ENCODE measurements around the gene PTPN3.

DNA sequence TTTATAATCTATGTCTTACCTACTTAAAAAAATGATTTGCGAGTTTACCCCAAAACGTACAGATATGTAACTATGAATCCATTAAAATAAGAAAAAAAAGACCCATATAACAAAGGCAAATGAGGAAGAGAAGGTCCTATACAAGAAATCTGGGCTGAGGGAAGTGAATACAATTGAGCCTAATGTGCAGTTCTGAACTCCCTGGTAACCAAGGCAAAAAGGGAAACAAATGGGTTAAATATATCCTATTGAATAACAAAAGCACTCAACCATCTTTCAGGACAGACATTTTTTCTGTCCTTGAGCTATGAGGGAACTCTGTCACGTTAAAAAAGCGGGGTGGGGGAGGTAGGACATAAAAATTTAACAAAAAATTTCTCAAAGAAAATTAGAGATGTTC is 78.6 kb downstream of the PTPN3 start:
- TF ChIP-seq RAD21 (IDR thresholded peaks at IDR 0.05; ENCODE audit: low read depth): no peak
- TF ChIP-seq TEAD4 (IDR thresholded peaks at IDR 0.05): no peak
- no peak for TF ChIP-seq EP300 (IDR thresholded peaks at IDR 0.05; ENCODE audit: borderline replicate concordance)
- TF ChIP-seq NFIC (IDR thresholded peaks at IDR 0.05): no peak
- TF ChIP-seq TCF12 (IDR thresholded peaks at IDR 0.05; ENCODE audit: low read depth): no peak
- no peak for TF ChIP-seq YY1 (IDR thresholded peaks at IDR 0.05; ENCODE audit: low read depth)
- TF ChIP-seq CREB1 (IDR thresholded peaks at IDR 0.05; ENCODE audit: low read depth): no peak
- TF ChIP-seq, protein P1, sequence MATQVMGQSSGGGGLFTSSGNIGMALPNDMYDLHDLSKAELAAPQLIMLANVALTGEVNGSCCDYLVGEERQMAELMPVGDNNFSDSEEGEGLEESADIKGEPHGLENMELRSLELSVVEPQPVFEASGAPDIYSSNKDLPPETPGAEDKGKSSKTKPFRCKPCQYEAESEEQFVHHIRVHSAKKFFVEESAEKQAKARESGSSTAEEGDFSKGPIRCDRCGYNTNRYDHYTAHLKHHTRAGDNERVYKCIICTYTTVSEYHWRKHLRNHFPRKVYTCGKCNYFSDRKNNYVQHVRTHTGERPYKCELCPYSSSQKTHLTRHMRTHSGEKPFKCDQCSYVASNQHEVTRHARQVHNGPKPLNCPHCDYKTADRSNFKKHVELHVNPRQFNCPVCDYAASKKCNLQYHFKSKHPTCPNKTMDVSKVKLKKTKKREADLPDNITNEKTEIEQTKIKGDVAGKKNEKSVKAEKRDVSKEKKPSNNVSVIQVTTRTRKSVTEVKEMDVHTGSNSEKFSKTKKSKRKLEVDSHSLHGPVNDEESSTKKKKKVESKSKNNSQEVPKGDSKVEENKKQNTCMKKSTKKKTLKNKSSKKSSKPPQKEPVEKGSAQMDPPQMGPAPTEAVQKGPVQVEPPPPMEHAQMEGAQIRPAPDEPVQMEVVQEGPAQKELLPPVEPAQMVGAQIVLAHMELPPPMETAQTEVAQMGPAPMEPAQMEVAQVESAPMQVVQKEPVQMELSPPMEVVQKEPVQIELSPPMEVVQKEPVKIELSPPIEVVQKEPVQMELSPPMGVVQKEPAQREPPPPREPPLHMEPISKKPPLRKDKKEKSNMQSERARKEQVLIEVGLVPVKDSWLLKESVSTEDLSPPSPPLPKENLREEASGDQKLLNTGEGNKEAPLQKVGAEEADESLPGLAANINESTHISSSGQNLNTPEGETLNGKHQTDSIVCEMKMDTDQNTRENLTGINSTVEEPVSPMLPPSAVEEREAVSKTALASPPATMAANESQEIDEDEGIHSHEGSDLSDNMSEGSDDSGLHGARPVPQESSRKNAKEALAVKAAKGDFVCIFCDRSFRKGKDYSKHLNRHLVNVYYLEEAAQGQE (IDR thresholded peaks at IDR 0.05; ENCODE audit: low read depth): no peak
- no peak for TF ChIP-seq TAF1 (IDR thresholded peaks at IDR 0.05; ENCODE audit: low read depth)
- TF ChIP-seq CEBPB (IDR thresholded peaks at IDR 0.05): no peak
- no peak for TF ChIP-seq EGR1 (IDR thresholded peaks at IDR 0.05)
- TF ChIP-seq ZBTB7A (IDR thresholded peaks at IDR 0.05; ENCODE audit: low read depth): no peak
